GM23338 (cell line): ENCODE data around the gene SP6. TPM values are rescaled to one million over a fixed set of nuclear protein-coding genes. Genes with fewer than 3 reads are reported as not detected.

Experiments
- ATAC-seq: fragments of 200-7000 bp; cut with Tn5 transposase; 3 replicates; pipeline ENCODE4 v1.9.1; 2020
- DNase-seq: peaks from one replicate; pipeline ENCODE4 v3.0.0-alpha.2; 2015; ENCODE audit warnings: low spot score
- H2AFZ ChIP-seq: fragments of 200-600 bp; sonication (generic); 2 replicates; pipeline ENCODE4 v1.8.0; 2016; ENCODE audit warnings: antibody characterized with exemption, mild to moderate bottlenecking, moderate library complexity
- H3F3A ChIP-seq: fragments of 200-600 bp; sonication (generic); replicated peaks from 2 replicates; pipeline ENCODE4 v1.8.0; 2017; ENCODE audit warnings: antibody characterized with exemption, mixed run types, low read depth
- H3K27ac ChIP-seq: fragments of 200-600 bp; sonication (generic); 2 replicates; pipeline ENCODE4 v1.6.1; 2016; ENCODE audit warnings: low read depth
- H3K27me3 ChIP-seq: fragments of 200-600 bp; sonication (generic); 2 replicates; pipeline ENCODE4 v1.8.0; 2016; ENCODE audit warnings: mild to moderate bottlenecking, mixed run types, moderate library complexity; ENCODE audit not compliant: insufficient read depth
- H3K36me3 ChIP-seq: fragments of 200-600 bp; sonication (generic); 2 replicates; pipeline ENCODE4 v1.8.0; 2016; ENCODE audit warnings: mild to moderate bottlenecking; ENCODE audit not compliant: insufficient read depth
- H3K4me1 ChIP-seq: fragments of 200-600 bp; sonication (generic); 2 replicates; pipeline ENCODE4 v1.8.0; 2016; ENCODE audit warnings: mild to moderate bottlenecking, moderate library complexity; ENCODE audit not compliant: insufficient read depth
- H3K4me2 ChIP-seq: fragments of 200-600 bp; sonication (generic); 2 replicates; pipeline ENCODE4 v1.7.1; 2017; ENCODE audit warnings: mixed run types
- H3K4me3 ChIP-seq: fragments of 200-600 bp; sonication (generic); 2 replicates; pipeline ENCODE4 v1.6.1; 2016; ENCODE audit warnings: mixed run types
- H3K79me2 ChIP-seq: fragments of 200-600 bp; sonication (generic); replicated peaks from 2 replicates; pipeline ENCODE4 v1.8.0; 2017; ENCODE audit warnings: mild to moderate bottlenecking; ENCODE audit not compliant: insufficient read depth
- H3K9me2 ChIP-seq: fragments of 200-600 bp; sonication (generic); 2 replicates; pipeline ENCODE4 v1.8.0; 2017; ENCODE audit not compliant: insufficient read depth
- H4K20me1 ChIP-seq: fragments of 200-600 bp; sonication (generic); replicated peaks from 2 replicates; pipeline ENCODE4 v1.8.0; 2017; ENCODE audit warnings: mild to moderate bottlenecking; ENCODE audit not compliant: insufficient read depth
- H3K27ac Mint-ChIP-seq: 2 replicates; pipeline ENCODE4 v1.8.0; 2020; ENCODE audit warnings: inconsistent platforms, mild to moderate bottlenecking, moderate library complexity, mixed read lengths
- H3K27me3 Mint-ChIP-seq: 3 replicates; pipeline ENCODE4 v1.8.0; 2022; ENCODE audit warnings: low read depth, mild to moderate bottlenecking, moderate library complexity, mixed read lengths, inconsistent platforms; ENCODE audit not compliant: insufficient read depth, poor library complexity
- H3K36me3 Mint-ChIP-seq: 3 replicates; pipeline ENCODE4 v1.8.0; 2021; ENCODE audit warnings: low read depth, mild to moderate bottlenecking, inconsistent platforms, moderate library complexity, mixed read lengths
- H3K4me1 Mint-ChIP-seq: 3 replicates; pipeline ENCODE4 v1.8.0; 2020; ENCODE audit warnings: mild to moderate bottlenecking, inconsistent platforms, mixed read lengths
- H3K4me3 Mint-ChIP-seq: 3 replicates; pipeline ENCODE4 v1.8.0; 2021; ENCODE audit warnings: moderate library complexity, mild to moderate bottlenecking, inconsistent platforms, mixed read lengths
- H3K9me3 Mint-ChIP-seq: 3 replicates; pipeline ENCODE4 v1.8.0; 2020; ENCODE audit warnings: moderate library complexity, mild to moderate bottlenecking, inconsistent platforms, mixed read lengths
- CREB1 ChIP-seq: fragments of 250-450 bp; sonication (Bioruptor Pico); IDR thresholded peaks from 2 replicates; pipeline ENCODE4 v1.5.0; 2020; ENCODE audit warnings: low read depth, mild to moderate bottlenecking, moderate library complexity
- CTCF ChIP-seq, 2 experiments: fragments of 200-600 bp in 1 of 2; sonication (generic) in 1 of 2; conservative IDR thresholded peaks; 2 replicates each; pipeline versions ENCODE4 v1.5.1 to v1.6.1; 2016 to 2017; ENCODE audit warnings: antibody characterized with exemption in 2 of 2, low read depth in 2 of 2, mild to moderate bottlenecking in 2 of 2, moderate library complexity in 1 of 2
- EZH2 ChIP-seq: fragments of 200-600 bp; sonication (generic); IDR thresholded peaks from one replicate; pipeline ENCODE4 v1.8.0; 2017; ENCODE audit warnings: antibody characterized with exemption, mild to moderate bottlenecking, low read depth; ENCODE audit not compliant: unreplicated experiment
- EZH2phosphoT487 ChIP-seq: fragments of 200-600 bp; sonication (generic); IDR thresholded peaks from one replicate; pipeline ENCODE4 v1.8.1; 2018; ENCODE audit warnings: antibody characterized with exemption; ENCODE audit not compliant: unreplicated experiment
- JUNB ChIP-seq: IDR thresholded peaks from one replicate; pipeline ENCODE4 v1.6.1; 2016; ENCODE audit warnings: antibody characterized with exemption; ENCODE audit not compliant: unreplicated experiment
- NANOG ChIP-seq: IDR thresholded peaks from 2 replicates; pipeline ENCODE4 v1.6.1; 2016; ENCODE audit warnings: antibody characterized with exemption, borderline replicate concordance
- POLR2AphosphoS5 ChIP-seq: IDR thresholded peaks from 2 replicates; pipeline ENCODE4 v1.6.1; 2016; ENCODE audit warnings: antibody characterized with exemption, low read depth
- REST ChIP-seq: IDR thresholded peaks from one replicate; pipeline ENCODE4 v1.6.1; 2018; ENCODE audit warnings: antibody characterized with exemption; ENCODE audit not compliant: unreplicated experiment
- STAT1 ChIP-seq: IDR thresholded peaks from one replicate; pipeline ENCODE4 v1.6.1; 2016; ENCODE audit warnings: antibody characterized with exemption; ENCODE audit not compliant: unreplicated experiment
- ZNF114 ChIP-seq: fragments of 250-450 bp; sonication (Bioruptor Pico); IDR thresholded peaks from 2 replicates; pipeline ENCODE4 v1.5.0; 2020; ENCODE audit warnings: mild to moderate bottlenecking, moderate library complexity
- ZNF331 ChIP-seq: fragments of 250-450 bp; sonication (Bioruptor Pico); IDR thresholded peaks from 2 replicates; pipeline ENCODE4 v1.5.0; 2020; ENCODE audit warnings: low read depth, mild to moderate bottlenecking, moderate library complexity
- ZNF462 ChIP-seq: fragments of 250-450 bp; sonication (Bioruptor Pico); IDR thresholded peaks from 2 replicates; pipeline ENCODE4 v1.5.0; 2020; ENCODE audit warnings: mild to moderate bottlenecking, moderate library complexity
- polyA plus RNA-seq: library from polyadenylated mRNA; unstranded; fragments of >200 nt; fragmentation: Nextera tagmentation; extraction: Ambion mirVana; gene quantifications from 2 replicates; pipeline ENCODE4 v1.2.1, GENCODE V29; 2016
- total RNA-seq: library from RNA; depleted of rRNA; stranded (reverse); fragments of >200 nt; shearing (Covaris generic); gene quantifications from 2 replicates; pipeline ENCODE4 v1.2.3, GENCODE V29; 2014
- TF ChIP-seq, protein P1 (sequence below): IDR thresholded peaks from 2 replicates; pipeline ENCODE4 v1.6.1; 2016; ENCODE audit warnings: antibody characterized with exemption

Gene SP6
- total and polyA plus RNA-seq, 2 experiments from 2014 or later, result 0.13 to 1.0 TPM

GRCh38 chr17:47807421-47807820 lies 43.5 kb downstream of the SP6 start:
- Histone ChIP-seq H3K36me3 (no peaks in the 10 kb centered on the region), H3K9me2 (no peaks in the 10 kb centered on the region), H2AFZ (no peak overlapping the region), H3K27ac (no peak overlapping the region), H3K4me1 (no peaks in the 10 kb centered on the region), H3K4me3 (no peak overlapping the region), H4K20me1 (no peaks in the 10 kb centered on the region), H3K4me2 (no peak overlapping the region), H3F3A (no peaks in the 10 kb centered on the region), H3K79me2 (no peaks in the 10 kb centered on the region), H3K27me3 (no peaks in the 10 kb centered on the region)
- Mint-ChIP-seq H3K27me3 (peaks cover 8% of the 10 kb centered on the region), H3K4me3 (no peak overlapping the region), H3K27ac (no peak overlapping the region), H3K4me1 (peaks cover 7% of the 10 kb centered on the region; the same call in 2 of the 3 replicates), H3K9me3 (no peaks in the 10 kb centered on the region; the same call in 2 of the 3 replicates), H3K36me3 (peaks cover 5% of the 10 kb centered on the region; the same call in 1 of the 3 replicates)
- DNase-seq (no peak), ATAC-seq (no peak)
- TF ChIP-seq ZNF331, result no peak
- TF ChIP-seq, protein P1, sequence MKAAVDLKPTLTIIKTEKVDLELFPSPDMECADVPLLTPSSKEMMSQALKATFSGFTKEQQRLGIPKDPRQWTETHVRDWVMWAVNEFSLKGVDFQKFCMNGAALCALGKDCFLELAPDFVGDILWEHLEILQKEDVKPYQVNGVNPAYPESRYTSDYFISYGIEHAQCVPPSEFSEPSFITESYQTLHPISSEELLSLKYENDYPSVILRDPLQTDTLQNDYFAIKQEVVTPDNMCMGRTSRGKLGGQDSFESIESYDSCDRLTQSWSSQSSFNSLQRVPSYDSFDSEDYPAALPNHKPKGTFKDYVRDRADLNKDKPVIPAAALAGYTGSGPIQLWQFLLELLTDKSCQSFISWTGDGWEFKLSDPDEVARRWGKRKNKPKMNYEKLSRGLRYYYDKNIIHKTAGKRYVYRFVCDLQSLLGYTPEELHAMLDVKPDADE, result no peak
- TF ChIP-seq POLR2AphosphoS5, result no peak
- no peak for TF ChIP-seq JUNB
- TF ChIP-seq ZNF462 (CRISPR knock-in tag), result no peak
- TF ChIP-seq EZH2, result no peak
- TF ChIP-seq REST, result no peak
- no peak for TF ChIP-seq STAT1
- no peak for TF ChIP-seq CREB1 (CRISPR knock-in tag)
- no peak for TF ChIP-seq ZNF114 (CRISPR knock-in tag)
- TF ChIP-seq NANOG, result no peak
- no peak for TF ChIP-seq CTCF (conservative IDR thresholded peaks at IDR 0.05; ENCODE audit: low read depth in 2 of 2)
- no peak for TF ChIP-seq EZH2phosphoT487
